HG03469 (cell line): ENCODE data around the gene PRDM16.
"Not testable (repeated sequence)": the region's sequence is repeated elsewhere in the genome, so short reads cannot be mapped to it uniquely, and the experiment has no call there.

Experiments
- ATAC-seq: cut with Tn5 transposase; IDR thresholded peaks from one replicate; pipeline ENCODE4 v1.9.1; 2021; ENCODE audit warnings: mild to moderate bottlenecking, moderate library complexity, moderate number of reproducible peaks; ENCODE audit not compliant: unreplicated experiment

The PRDM16 gene

GRCh38 chr1:3159121-3159520 lies 90.1 kb downstream of the PRDM16 start:
- ATAC-seq: no peak

GRCh38 chr1:3159996-3160395 lies 91.0 kb downstream of the PRDM16 start:
- ATAC-seq: no peak

- no peak for ATAC-seq
These were observed 91.7 kb downstream of the PRDM16 start for GRCh38 chr1:3160647-3161145.

DNA sequence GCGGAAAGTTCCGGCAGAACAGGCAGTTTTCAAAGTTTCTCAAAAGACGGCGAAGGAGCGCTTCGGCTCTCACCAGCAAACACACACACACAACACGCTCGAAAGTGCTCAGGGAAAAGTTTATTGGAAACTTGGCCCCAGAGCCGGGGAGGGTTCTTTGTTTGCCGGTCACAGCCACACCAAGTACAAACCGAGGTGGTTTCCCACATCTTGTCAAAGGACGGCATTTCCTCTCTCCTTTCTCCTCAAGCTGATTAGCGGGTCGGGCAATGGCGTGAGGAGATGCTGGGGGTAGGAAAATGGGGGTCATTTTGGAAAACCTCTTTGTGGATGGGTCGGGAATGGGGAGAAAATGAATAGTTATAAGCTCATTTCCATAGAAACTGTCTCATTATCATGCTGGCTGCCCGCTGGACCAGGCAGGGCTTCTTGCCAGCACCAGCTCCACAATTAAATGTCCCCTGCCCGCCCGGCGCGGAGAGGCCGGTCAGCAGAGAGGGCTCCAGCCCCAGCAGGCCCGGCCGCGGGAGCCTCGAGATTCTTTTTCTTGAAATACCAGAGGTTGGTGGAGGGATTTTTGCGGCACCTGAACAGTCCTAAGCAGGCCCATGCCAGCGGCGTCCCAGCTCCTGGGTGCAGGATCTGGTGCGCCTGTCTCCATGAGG lies 92.3 kb downstream of the PRDM16 start:
- no peak for ATAC-seq

- no peak for ATAC-seq
These were observed 93.4 kb downstream of the PRDM16 start for GRCh38 chr1:3162322-3162882.

- no peak for ATAC-seq
These were observed 94.4 kb downstream of the PRDM16 start for GRCh38 chr1:3163356-3163755.

- no peak for ATAC-seq
These were observed 95.7 kb downstream of the PRDM16 start for GRCh38 chr1:3164671-3165070.

DNA sequence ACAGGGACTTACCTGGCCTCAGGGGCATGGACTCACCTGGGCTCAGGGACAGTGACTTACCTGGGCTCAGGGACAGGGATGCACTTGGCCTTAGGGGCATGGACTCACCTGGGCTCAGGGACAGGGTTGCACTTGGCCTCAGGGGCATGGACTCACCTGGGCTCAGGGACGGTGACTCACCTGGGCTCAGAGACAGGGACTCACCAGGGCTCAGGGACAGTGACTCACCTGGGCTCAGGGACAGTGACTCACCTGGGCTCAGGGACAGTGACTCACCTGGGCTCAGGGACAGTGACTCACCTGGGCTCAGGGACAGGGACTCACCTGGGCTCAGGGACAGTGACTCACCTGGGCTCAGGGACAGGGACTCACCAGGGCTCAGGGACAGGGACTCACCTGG lies 96.2 kb downstream of the PRDM16 start:
- ATAC-seq: not testable (repeated sequence)

- no peak for ATAC-seq
These were observed 97.4 kb downstream of the PRDM16 start for GRCh38 chr1:3166206-3166918.

DNA sequence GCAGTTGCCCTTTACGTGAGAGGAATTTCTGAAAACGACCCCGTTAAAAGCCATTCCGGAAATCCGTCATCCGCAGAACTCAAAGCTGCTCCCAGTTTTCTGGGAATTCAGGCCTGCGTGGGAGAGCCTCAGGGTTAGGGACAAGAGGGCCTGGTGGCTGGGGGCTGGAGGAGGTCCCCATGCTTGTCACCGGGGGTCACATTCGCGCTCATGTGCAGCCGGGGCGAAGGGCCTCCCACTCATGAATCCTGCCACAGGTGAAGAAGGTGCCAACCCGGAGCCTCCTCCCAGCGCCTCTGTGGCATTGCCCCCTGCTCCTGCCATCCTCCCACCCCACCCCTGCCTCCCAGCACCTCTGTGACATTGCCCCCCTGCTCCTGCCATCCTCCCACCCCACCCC lies 98.3 kb downstream of the PRDM16 start:
- no peak for ATAC-seq

GRCh38 chr1:3168678-3169077 lies 99.7 kb downstream of the PRDM16 start:
- no peak for ATAC-seq

- ATAC-seq: no peak
These were observed 100.8 kb downstream of the PRDM16 start for GRCh38 chr1:3169665-3170356.

DNA sequence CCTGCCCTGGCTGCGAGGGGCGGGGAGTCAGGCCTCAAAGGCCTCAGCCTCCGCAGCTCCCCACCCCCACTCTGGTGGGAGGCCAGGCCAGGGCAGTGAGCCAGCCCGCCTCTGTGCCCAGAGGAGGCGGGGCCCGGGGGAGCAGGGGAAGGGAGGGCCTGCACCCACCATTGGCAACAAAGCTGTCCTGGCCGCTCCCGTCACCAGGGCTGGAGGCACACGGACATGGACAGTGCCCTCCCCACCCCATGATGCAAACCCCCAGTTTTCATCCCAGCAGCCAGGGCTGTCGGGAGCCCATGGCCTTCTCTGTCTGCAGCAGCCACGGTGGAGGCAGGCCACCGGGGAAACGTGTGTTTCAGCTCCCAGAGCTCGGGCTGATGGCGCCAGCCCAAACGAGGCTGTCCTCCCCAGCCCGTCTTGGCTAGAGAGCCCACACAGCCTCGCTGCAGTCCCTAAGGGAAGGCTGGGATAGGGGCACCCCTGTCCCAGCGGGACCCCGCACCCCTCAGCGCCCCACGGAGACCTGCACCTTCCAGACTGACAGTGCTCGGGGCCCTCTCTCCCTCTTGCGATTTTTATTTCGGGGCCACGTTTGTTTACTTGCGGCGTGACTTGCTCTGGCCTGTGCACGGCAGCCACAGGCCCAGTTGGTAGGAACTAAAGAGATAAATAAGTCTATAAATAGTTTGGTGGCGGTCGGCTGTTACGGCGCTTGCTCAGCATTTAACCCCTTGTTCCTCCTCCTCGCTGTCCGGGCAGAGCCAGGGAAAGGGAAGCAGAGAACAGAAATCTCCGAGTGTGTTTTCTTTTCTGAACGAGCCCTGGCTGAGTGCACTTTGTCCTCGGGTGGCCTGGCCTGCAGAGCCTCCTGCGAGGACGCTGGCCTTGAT lies 101.8 kb downstream of the PRDM16 start:
- ATAC-seq: no peak

- no peak for ATAC-seq
These were observed 102.8 kb downstream of the PRDM16 start for GRCh38 chr1:3171761-3172160.

- ATAC-seq: no peak
These were observed 103.7 kb downstream of the PRDM16 start for GRCh38 chr1:3172431-3173380.

GRCh38 chr1:3173381-3173980 lies 104.5 kb downstream of the PRDM16 start:
- ATAC-seq: no peak

- no peak for ATAC-seq
These were observed 105.7 kb downstream of the PRDM16 start for GRCh38 chr1:3174487-3175247.

DNA sequence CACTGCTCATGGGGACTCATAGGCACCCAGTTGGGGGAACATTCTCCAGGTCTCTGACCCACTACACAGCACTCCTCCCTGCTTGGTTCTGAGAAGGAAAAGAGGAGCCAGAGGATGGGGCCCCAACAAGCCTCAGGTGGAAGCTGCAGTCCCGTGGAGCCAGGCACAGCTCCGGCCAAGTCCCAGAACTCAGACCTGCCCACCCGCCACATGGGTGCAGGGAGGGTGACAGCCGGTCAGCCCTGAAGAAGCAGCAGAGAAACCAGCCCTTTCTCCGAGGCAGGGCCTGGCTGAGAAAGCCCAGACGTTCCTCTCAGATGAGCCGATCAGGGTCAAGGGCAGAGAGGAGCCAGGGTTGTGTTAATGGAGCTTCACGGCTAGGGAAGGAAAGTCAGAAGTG lies 106.5 kb downstream of the PRDM16 start:
- no peak for ATAC-seq
